IMR-90 (cell line): ENCODE data around the gene HES6. TPM values are rescaled to one million over a fixed set of nuclear protein-coding genes. Genes with fewer than 3 reads are reported as not detected.

Experiments used
- ATAC-seq: fragments of 200-7000 bp; cut with Tn5 transposase; 2 replicates; pipeline ENCODE4 v1.9.1; 2020; ENCODE audit warnings: low read depth, mild to moderate bottlenecking, moderate library complexity
- BruUV-seq: library from RNA; stranded (reverse); fragments of 400-500 nt; replicated peaks from 2 replicates; lab custom pipeline; 2021; lab: Mats Ljungman, UMichigan
- CTCF ChIA-PET: fragments of 300-600 bp; formaldehyde crosslinking; extraction: SDS; loops from one replicate; lab custom pipeline; 2021; ENCODE audit warnings: antibody characterized with exemption; lab: Yijun Ruan, JAX
- POLR2A ChIA-PET: fragments of 300-600 bp; sonication (Branson Sonifier 250); formaldehyde crosslinking; loops from one replicate; lab custom pipeline; 2022; ENCODE audit warnings: antibody characterized with exemption; ENCODE audit not compliant: unreplicated experiment; lab: Charles Lee
- DNase-seq: peaks from one replicate; pipeline ENCODE4 v3.0.0; 2013
- H2AFZ ChIP-seq: replicated peaks from 2 replicates; pipeline ENCODE3; 2013; ENCODE audit warnings: low read length, mild to moderate bottlenecking; ENCODE audit not compliant: poor library complexity
- H2AK5ac ChIP-seq: 2 replicates; pipeline ENCODE4 v1.6.1; 2013; ENCODE audit warnings: low read depth, low read length, inconsistent platforms
- H2AK9ac ChIP-seq: replicated peaks from 2 replicates; pipeline ENCODE3; 2013; ENCODE audit warnings: mild to moderate bottlenecking, low read depth, low read length, moderate library complexity; ENCODE audit not compliant: poor library complexity
- H2BK120ac ChIP-seq: 2 replicates; pipeline ENCODE4 v1.6.1; 2013; ENCODE audit warnings: low read depth, low read length, inconsistent platforms
- H2BK15ac ChIP-seq: 3 replicates; pipeline ENCODE4 v1.6.1; 2013; ENCODE audit warnings: low read depth, low read length, inconsistent platforms
- H2BK20ac ChIP-seq: 2 replicates; pipeline ENCODE4 v1.6.1; 2013; ENCODE audit warnings: low read depth, mild to moderate bottlenecking, inconsistent platforms, low read length, moderate library complexity
- H2BK5ac ChIP-seq: 2 replicates; pipeline ENCODE4 v1.6.1; 2013; ENCODE audit warnings: mild to moderate bottlenecking, low read depth, low read length, inconsistent platforms; ENCODE audit not compliant: poor library complexity, severe bottlenecking
- H3K14ac ChIP-seq: replicated peaks from 2 replicates; pipeline ENCODE4 v1.6.1; 2013; ENCODE audit warnings: low read depth, low read length, inconsistent platforms
- H3K18ac ChIP-seq: 2 replicates; pipeline ENCODE4 v1.6.1; 2013; ENCODE audit warnings: low read depth, low read length, control low read depth
- H3K23ac ChIP-seq: 2 replicates; pipeline ENCODE4 v1.6.1; 2013; ENCODE audit warnings: low read depth, low read length, inconsistent platforms
- H3K27ac ChIP-seq: 2 replicates; pipeline ENCODE4 v1.5.1; 2013; ENCODE audit warnings: mild to moderate bottlenecking, control low read depth, low read length; ENCODE audit not compliant: insufficient read depth
- H3K27me3 ChIP-seq: 2 replicates; pipeline ENCODE4 v1.6.1; 2013; ENCODE audit warnings: low read length; ENCODE audit not compliant: control insufficient read depth, insufficient read depth
- H3K36me3 ChIP-seq: 2 replicates; pipeline ENCODE4 v1.6.1; 2013; ENCODE audit warnings: low read length, mixed read lengths; ENCODE audit not compliant: control insufficient read depth, insufficient read depth
- H3K4ac ChIP-seq: 2 replicates; pipeline ENCODE4 v1.6.1; 2013; ENCODE audit warnings: low read depth, low read length, inconsistent platforms
- H3K4me1 ChIP-seq: 2 replicates; pipeline ENCODE4 v1.6.1; 2013; ENCODE audit warnings: low read length, mixed read lengths; ENCODE audit not compliant: control insufficient read depth, insufficient read depth
- H3K4me2 ChIP-seq: 2 replicates; pipeline ENCODE4 v1.6.1; 2013; ENCODE audit warnings: low read depth, mild to moderate bottlenecking, control low read depth, low read length, moderate library complexity
- H3K4me3 ChIP-seq: 2 replicates; pipeline ENCODE4 v1.5.1; 2013; ENCODE audit warnings: low read depth, mild to moderate bottlenecking, control low read depth, low read length, moderate library complexity; ENCODE audit not compliant: insufficient read depth
- H3K56ac ChIP-seq: 2 replicates; pipeline ENCODE4 v1.6.1; 2013; ENCODE audit warnings: low read length, inconsistent platforms; ENCODE audit not compliant: insufficient read depth; ENCODE audit errors: extremely low read depth
- H3K79me1 ChIP-seq, 2 experiments: 2 replicates each; pipeline ENCODE4 v1.6.1; 2013; ENCODE audit warnings: low read length in 2 of 2, inconsistent platforms in 1 of 2, low read depth in 1 of 2
- H3K9ac ChIP-seq: 2 replicates; pipeline ENCODE4 v1.6.1; 2013; ENCODE audit warnings: low read depth, low read length, control low read depth
- H3K9me1 ChIP-seq: 2 replicates; pipeline ENCODE4 v1.6.1; 2013; ENCODE audit warnings: low read length, inconsistent platforms; ENCODE audit not compliant: insufficient read depth
- H3K9me3 ChIP-seq: 2 replicates; pipeline ENCODE4 v1.6.1; 2013; ENCODE audit warnings: low read length; ENCODE audit not compliant: control insufficient read depth, insufficient read depth
- H4K20me1 ChIP-seq: 2 replicates; pipeline ENCODE4 v1.6.1; 2013; ENCODE audit warnings: low read length, inconsistent platforms; ENCODE audit not compliant: insufficient read depth
- H4K5ac ChIP-seq: 2 replicates; pipeline ENCODE4 v1.6.1; 2013; ENCODE audit warnings: mild to moderate bottlenecking, low read depth, low read length, control low read depth
- H4K8ac ChIP-seq, 2 experiments: 2 replicates each; pipeline ENCODE4 v1.6.1; 2013; ENCODE audit warnings: low read depth in 2 of 2, low read length in 2 of 2, control low read depth in 1 of 2, inconsistent platforms in 1 of 2
- H4K91ac ChIP-seq: 2 replicates; pipeline ENCODE4 v1.6.1; 2013; ENCODE audit warnings: low read depth, low read length, inconsistent platforms; ENCODE audit not compliant: insufficient read depth
- BHLHE40 ChIP-seq: fragments of 150-350 bp; IDR thresholded peaks from 2 replicates; pipeline ENCODE4 v1.6.1; 2016; ENCODE audit warnings: mild to moderate bottlenecking, low read depth, low read length
- CEBPB ChIP-seq: IDR thresholded peaks from 2 replicates; pipeline ENCODE4 v1.6.1; 2012; ENCODE audit warnings: low read depth, low read length, improper control_type of control experiment
- CHD1 ChIP-seq: IDR thresholded peaks from 2 replicates; pipeline ENCODE4 v1.6.1; 2012; ENCODE audit warnings: low read depth, low read length, improper control_type of control experiment
- FOS ChIP-seq: fragments of 150-350 bp; IDR thresholded peaks from 2 replicates; pipeline ENCODE4 v1.6.1; 2016; ENCODE audit warnings: low read depth, low read length
- MAFK ChIP-seq: IDR thresholded peaks from 2 replicates; pipeline ENCODE4 v1.6.1; 2012; ENCODE audit warnings: low read depth, low read length, improper control_type of control experiment
- MAZ ChIP-seq: IDR thresholded peaks from 2 replicates; pipeline ENCODE4 v1.6.1; 2012; ENCODE audit warnings: low read depth, mild to moderate bottlenecking, low read length, improper control_type of control experiment, moderate library complexity, borderline replicate concordance
- MXI1 ChIP-seq: IDR thresholded peaks from 2 replicates; pipeline ENCODE4 v1.6.1; 2012; ENCODE audit warnings: low read depth, mild to moderate bottlenecking, low read length, moderate library complexity, borderline replicate concordance
- NFE2L2 ChIP-seq: fragments of 150-350 bp; IDR thresholded peaks from 2 replicates; pipeline ENCODE4 v1.6.1; 2016; ENCODE audit warnings: low read depth, mild to moderate bottlenecking, low read length
- POLR2A ChIP-seq: IDR thresholded peaks from 2 replicates; pipeline ENCODE4 v1.6.1; 2012; ENCODE audit warnings: mild to moderate bottlenecking, low read depth, low read length
- RAD21 ChIP-seq: IDR thresholded peaks from 2 replicates; pipeline ENCODE4 v1.6.1; 2012; ENCODE audit warnings: low read length, improper control_type of control experiment
- RCOR1 ChIP-seq: IDR thresholded peaks from 2 replicates; pipeline ENCODE4 v1.6.1; 2012; ENCODE audit warnings: mild to moderate bottlenecking, low read length, improper control_type of control experiment; ENCODE audit not compliant: insufficient replicate concordance
- RFX5 ChIP-seq: IDR thresholded peaks from 2 replicates; pipeline ENCODE4 v1.8.0; 2012; ENCODE audit warnings: low read depth, mild to moderate bottlenecking, low read length, moderate library complexity
- SMC3 ChIP-seq: fragments of 150-350 bp; IDR thresholded peaks from 2 replicates; pipeline ENCODE4 v1.6.1; 2016; ENCODE audit warnings: low read depth, mild to moderate bottlenecking, antibody characterized with exemption, low read length, moderate library complexity
- WGBS, 2 experiments: methylation state at CpG; one replicate each; pipeline versions ENCODE4 v1.1.5 to v1.1.7; 2013; ENCODE audit warnings: missing lambda C conversion rate in 2 of 2; ENCODE audit not compliant: insufficient read length in 1 of 2; ENCODE audit errors: extremely low coverage in 2 of 2; 5-methylcytosine and 5-hydroxymethylcytosine counted together
- dilution Hi-C: fragments of 300-500 bp; cut with HindIII; formaldehyde crosslinking; loops from one replicate; pipeline ENCODE4 v1.14.3; 2018; ENCODE audit warnings: low sequenced_read_pairs; ENCODE audit not compliant: unreplicated experiment
- in situ Hi-C: fragments of 300-500 bp; cut with MboI; formaldehyde crosslinking; loops from 3 replicates; pipeline ENCODE4 v1.14.3; 2019; ENCODE audit warnings: low sequenced_read_pairs, inconsistent platforms, mixed read lengths
- intact Hi-C: fragments of 100-400 bp; cut with micrococcal nuclease; formaldehyde crosslinking; loops from 2 replicates; pipeline ENCODE4 v1.10.0; 2022
- polyA plus RNA-seq, 3 experiments: library from polyadenylated mRNA; depleted of rRNA; stranded (reverse); fragments of >200 nt; gene quantifications; 2 replicates each; pipeline ENCODE4 v1.2.3, GENCODE V29; 2012; ENCODE audit warnings: low replicate concordance in 1 of 3
- total RNA-seq: library from RNA; depleted of rRNA; stranded (reverse); fragments of >200 nt; gene quantifications from 2 replicates; pipeline ENCODE4 v1.2.3, GENCODE V29; 2012
- TF ChIP-seq, protein P1 (sequence below): conservative IDR thresholded peaks from 2 replicates; pipeline ENCODE4 v1.5.1; 2012; ENCODE audit warnings: mild to moderate bottlenecking, low read depth, low read length, improper control_type of control experiment
- TF ChIP-seq, protein P2 (sequence below): fragments of 150-350 bp; IDR thresholded peaks from 2 replicates; pipeline ENCODE4 v1.6.1; 2017; ENCODE audit warnings: mild to moderate bottlenecking, antibody characterized with exemption, low read length, low read depth
- TF ChIP-seq, protein P3 (sequence below): fragments of 150-350 bp; IDR thresholded peaks from 2 replicates; pipeline ENCODE4 v1.6.1; 2016; ENCODE audit warnings: low read depth, mild to moderate bottlenecking, low read length, moderate library complexity, borderline replicate concordance

Gene HES6
- total and polyA plus RNA-seq, 2 of the 4 experiments (the other 2 are of a cell fraction) = 1.3 to 3.3 TPM

DNA sequence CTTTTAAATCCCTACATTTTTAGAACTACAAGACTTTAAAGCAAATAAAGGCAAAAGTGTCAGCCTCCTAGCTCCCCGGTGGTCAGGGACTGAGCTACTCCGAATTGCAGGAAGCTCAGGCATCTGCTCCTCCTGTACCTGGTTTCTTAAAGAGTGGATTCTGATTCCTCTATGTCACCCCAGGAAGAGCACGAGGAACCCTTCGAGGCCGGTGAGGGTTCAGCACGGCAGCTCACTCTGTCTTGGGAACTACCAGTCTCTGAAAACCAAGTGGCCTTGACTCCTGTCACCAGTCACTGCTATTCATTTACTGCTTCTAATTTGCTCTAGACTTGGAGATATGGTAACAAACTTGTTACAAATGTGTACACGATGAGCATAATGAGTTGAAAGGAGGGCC, 46.3 kb upstream of the HES6 start:
- WGBS, 2 experiments = 20% methylated on average over 1 of the region's 7 CpGs; no CpG with 5 or more reads in 1 of the 2 experiments
- H2AFZ ChIP-seq = peak overlapping the region; percentile 10

More for the DNA sequence above, 46.3 kb upstream of the HES6 start:
- no peak overlapping the region; the same call in 1 of the 2 replicates for H4K5ac ChIP-seq
- H2BK20ac ChIP-seq = peak overlapping the region; percentile 23; the same call in 1 of the 2 replicates
- POLR2A ChIA-PET = no interaction called here
- peak overlapping the region; percentile 30; the same call in 1 of the 2 replicates for H3K27ac ChIP-seq
- in situ Hi-C loops (no loop called here), intact Hi-C loops (loop anchor here (5.0 to 10.0 kb wide), 2 partner anchors 146 to 611 kb away; no protein-coding TSS in a partner anchor), dilution Hi-C loops (no loop called here)
- no peaks in the 10 kb centered on the region; the same call in 1 of the 2 replicates for H4K20me1 ChIP-seq
- H3K4me3 ChIP-seq = no peak overlapping the region
- CTCF ChIA-PET = no interaction called here
- no peak for DNase-seq
- peak overlapping the region; percentile 53 for H3K23ac ChIP-seq
- no peak overlapping the region for H2BK5ac ChIP-seq
- no peak overlapping the region for H3K9ac ChIP-seq
- no peak for ATAC-seq
- peaks cover 23% of the 10 kb centered on the region for H3K4me1 ChIP-seq
- H4K8ac ChIP-seq = peak overlapping the region in 1 of 2 experiments; percentile 55; a peak in 2 of 4 replicates
- no peaks in the 10 kb centered on the region for H3K9me3 ChIP-seq
- H3K56ac ChIP-seq = peak overlapping the region; percentile 13; the same call in 1 of the 2 replicates
- peak overlapping the region; percentile 50 for H2AK5ac ChIP-seq
- H3K9me1 ChIP-seq = peaks cover 14% of the 10 kb centered on the region
- H2BK120ac ChIP-seq = peak overlapping the region; percentile 77
- no TSS peak for BruUV-seq
- H4K91ac ChIP-seq = peak overlapping the region; percentile 62
- H3K14ac ChIP-seq = 0 out of 2 replicates have a peak overlapping the region, but pooled peaks have one; percentile 15
- peak overlapping the region; percentile 87 for H3K4ac ChIP-seq
- H2BK15ac ChIP-seq = peak overlapping the region; percentile 23; the same call in 2 of the 3 replicates
- no peaks in the 10 kb centered on the region for H3K36me3 ChIP-seq
- H3K18ac ChIP-seq = no peak overlapping the region; the same call in 1 of the 2 replicates
- no peak for TF ChIP-seq SMC3
- no peak for TF ChIP-seq MXI1
- TF ChIP-seq BHLHE40 = no peak
- TF ChIP-seq, protein P1, sequence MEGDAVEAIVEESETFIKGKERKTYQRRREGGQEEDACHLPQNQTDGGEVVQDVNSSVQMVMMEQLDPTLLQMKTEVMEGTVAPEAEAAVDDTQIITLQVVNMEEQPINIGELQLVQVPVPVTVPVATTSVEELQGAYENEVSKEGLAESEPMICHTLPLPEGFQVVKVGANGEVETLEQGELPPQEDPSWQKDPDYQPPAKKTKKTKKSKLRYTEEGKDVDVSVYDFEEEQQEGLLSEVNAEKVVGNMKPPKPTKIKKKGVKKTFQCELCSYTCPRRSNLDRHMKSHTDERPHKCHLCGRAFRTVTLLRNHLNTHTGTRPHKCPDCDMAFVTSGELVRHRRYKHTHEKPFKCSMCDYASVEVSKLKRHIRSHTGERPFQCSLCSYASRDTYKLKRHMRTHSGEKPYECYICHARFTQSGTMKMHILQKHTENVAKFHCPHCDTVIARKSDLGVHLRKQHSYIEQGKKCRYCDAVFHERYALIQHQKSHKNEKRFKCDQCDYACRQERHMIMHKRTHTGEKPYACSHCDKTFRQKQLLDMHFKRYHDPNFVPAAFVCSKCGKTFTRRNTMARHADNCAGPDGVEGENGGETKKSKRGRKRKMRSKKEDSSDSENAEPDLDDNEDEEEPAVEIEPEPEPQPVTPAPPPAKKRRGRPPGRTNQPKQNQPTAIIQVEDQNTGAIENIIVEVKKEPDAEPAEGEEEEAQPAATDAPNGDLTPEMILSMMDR = no peak
- TF ChIP-seq, protein P2, sequence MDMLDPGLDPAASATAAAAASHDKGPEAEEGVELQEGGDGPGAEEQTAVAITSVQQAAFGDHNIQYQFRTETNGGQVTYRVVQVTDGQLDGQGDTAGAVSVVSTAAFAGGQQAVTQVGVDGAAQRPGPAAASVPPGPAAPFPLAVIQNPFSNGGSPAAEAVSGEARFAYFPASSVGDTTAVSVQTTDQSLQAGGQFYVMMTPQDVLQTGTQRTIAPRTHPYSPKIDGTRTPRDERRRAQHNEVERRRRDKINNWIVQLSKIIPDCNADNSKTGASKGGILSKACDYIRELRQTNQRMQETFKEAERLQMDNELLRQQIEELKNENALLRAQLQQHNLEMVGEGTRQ = no peak
- TF ChIP-seq POLR2A = no peak
- no peak for TF ChIP-seq RAD21
- no peak for TF ChIP-seq RCOR1
- no peak for TF ChIP-seq CEBPB
- TF ChIP-seq MAFK = no peak
- TF ChIP-seq, protein P3, sequence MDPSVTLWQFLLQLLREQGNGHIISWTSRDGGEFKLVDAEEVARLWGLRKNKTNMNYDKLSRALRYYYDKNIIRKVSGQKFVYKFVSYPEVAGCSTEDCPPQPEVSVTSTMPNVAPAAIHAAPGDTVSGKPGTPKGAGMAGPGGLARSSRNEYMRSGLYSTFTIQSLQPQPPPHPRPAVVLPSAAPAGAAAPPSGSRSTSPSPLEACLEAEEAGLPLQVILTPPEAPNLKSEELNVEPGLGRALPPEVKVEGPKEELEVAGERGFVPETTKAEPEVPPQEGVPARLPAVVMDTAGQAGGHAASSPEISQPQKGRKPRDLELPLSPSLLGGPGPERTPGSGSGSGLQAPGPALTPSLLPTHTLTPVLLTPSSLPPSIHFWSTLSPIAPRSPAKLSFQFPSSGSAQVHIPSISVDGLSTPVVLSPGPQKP = no peak
- no peak for TF ChIP-seq FOS
- TF ChIP-seq MAZ = no peak
- no peak for TF ChIP-seq CHD1
- TF ChIP-seq RFX5 = no peak
- TF ChIP-seq NFE2L2 = no peak
- H3K4me2 ChIP-seq = no peak overlapping the region; the same call in 1 of the 2 replicates
- peak overlapping the region; percentile 25 for H2AK9ac ChIP-seq
- H3K27me3 ChIP-seq = no peaks in the 10 kb centered on the region
- H3K79me1 ChIP-seq = peaks cover 20 to 58% of the 10 kb centered on the region in 2 experiments
